GM21390 (cell line): ENCODE data around the gene FAHD2A.
"Not testable (repeated sequence)": the region's sequence is repeated elsewhere in the genome, so short reads cannot be mapped to it uniquely, and the experiment has no call there.

ENCODE experiments used
- ATAC-seq: cut with Tn5 transposase; IDR thresholded peaks from one replicate; pipeline ENCODE4 v1.9.1; 2021; ENCODE audit not compliant: unreplicated experiment

The FAHD2A gene, protein sequence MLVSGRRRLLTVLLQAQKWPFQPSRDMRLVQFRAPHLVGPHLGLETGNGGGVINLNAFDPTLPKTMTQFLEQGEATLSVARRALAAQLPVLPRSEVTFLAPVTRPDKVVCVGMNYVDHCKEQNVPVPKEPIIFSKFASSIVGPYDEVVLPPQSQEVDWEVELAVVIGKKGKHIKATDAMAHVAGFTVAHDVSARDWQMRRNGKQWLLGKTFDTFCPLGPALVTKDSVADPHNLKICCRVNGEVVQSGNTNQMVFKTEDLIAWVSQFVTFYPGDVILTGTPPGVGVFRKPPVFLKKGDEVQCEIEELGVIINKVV

DNA sequence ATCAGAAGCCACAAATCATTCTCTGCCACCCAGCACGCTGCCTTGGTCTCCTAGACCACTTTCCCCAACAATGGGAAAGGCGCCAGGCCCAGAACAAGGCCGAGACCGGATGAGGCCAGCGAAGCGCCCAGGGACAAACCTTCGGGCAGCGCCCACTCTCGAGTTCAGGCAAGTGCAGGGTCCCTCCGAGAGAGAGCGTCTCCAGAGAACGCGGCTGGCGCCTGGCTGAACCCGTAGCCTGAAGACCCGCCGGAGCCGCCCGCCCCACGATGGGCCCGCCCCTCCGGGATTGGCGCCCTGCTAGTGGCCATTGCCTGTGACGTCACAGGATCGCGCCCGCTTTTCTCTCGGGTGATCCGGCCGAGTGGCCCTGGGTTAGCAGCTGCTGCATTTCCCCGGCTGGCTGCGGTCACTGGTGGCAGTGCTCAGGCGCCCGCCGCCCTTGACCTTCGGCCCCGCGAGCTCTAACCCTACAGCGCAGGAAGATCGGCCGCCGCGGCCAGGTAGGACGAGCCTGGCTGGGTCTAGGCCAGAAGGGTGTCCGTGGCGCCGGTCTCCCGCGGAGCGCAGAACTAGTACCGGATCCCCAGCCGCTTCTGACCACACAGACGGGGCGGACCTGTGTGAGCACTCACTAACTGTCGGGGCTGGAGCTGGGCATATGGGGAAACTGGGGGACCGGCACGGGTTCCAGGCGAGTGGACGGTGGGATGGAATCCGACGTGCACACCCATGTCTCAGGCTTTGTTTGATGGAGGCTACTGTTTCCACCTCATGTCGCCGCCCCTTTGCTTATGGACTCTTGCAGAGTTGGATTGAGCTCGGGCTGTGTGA is at the start of gene FAHD2A:
Gene FAHD2A (plus strand): TSS at position 339 of the 834 bp plus-strand sequence. CDS start 2,851 bp downstream, outside the sequence.
- peak; percentile 96 for ATAC-seq

DNA sequence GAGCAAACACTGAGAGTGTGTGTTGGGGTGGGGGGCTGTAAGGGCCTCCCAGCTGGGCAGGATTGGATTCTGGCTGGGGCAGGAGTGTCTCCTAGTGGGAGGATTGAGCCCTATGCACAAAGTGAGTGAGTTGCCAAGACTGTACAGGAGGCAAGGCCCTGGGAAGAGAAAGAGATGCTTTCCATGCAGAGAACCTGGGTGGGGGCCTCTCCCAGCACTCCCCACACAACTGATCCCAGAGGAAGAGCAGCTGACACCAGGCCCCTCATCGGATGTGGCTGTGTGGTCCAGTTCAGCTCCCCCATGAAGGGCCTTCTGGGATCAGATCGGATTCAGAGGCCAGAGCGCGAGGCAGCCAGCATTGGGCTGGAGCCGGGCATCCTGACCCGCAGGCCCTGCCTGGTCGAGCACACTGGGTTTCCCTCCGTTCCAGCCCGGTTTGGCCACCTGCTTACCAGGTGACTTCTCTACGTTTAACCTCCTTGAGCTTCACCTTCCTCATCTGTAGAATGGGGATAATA is 49.4 kb upstream of the FAHD2A start:
- no peak for ATAC-seq

DNA sequence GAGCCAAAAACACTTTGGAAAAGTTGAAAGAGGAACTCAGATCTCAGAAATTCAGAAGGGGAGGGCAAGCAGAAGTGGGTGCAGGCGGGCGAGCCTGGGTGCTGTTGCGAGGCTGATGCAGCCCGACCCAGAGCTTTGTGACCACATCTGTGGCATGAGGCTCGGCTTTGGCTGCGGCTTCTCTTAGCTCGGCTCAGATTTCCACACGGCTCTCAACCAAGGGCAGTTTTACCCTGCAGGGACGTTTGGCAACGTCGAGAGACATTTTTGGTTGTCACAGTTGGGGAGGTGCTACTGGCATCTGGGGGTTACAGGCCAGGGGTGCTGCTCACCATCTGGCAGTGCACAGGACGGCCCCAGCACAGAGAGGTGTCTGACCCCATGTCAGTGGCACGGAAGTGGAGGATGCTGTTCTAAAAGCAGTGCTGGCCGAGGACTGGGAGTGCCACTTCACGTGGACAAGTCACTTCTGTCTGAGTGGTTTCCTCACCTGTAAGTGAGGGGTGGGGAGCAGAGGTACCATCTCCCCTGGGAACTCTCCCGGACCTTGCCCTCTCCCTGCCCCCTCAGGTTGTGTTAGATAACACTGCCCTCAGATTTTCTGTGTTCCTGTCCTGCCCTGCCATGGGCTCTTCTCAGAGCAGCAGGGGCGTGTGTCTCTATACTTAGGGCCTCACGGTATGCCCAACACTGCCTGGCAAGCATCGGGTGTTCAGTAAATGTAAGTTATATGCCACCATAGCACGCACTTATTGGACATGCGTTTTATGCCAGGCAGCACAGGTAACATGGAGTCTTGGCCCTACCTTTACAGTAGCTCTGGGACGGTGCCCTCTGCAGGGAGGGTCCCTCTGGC is 48.7 kb upstream of the FAHD2A start:
- no peak for ATAC-seq

DNA sequence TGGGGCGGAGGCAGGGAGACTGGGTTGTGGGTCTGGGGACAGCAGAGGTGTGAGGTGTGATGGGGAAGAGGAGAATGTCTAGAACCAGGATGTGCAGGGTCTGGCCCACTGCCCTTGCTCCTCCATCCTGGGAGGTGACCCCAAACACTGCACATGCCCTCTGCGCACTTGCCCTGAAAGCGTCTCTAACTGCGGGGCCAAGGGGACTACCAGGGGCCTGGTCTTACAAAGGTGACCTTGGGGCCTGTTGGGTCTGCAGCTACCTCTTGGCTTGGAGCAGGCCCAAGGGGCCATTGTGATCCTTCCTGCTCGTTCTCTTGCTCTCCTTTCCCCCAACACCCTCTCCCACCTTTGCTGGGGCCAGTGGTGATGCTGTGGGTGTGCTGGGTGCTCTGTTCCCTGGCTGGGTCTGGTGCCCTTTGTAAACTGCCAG is 48.0 kb upstream of the FAHD2A start:
- ATAC-seq = no peak

DNA sequence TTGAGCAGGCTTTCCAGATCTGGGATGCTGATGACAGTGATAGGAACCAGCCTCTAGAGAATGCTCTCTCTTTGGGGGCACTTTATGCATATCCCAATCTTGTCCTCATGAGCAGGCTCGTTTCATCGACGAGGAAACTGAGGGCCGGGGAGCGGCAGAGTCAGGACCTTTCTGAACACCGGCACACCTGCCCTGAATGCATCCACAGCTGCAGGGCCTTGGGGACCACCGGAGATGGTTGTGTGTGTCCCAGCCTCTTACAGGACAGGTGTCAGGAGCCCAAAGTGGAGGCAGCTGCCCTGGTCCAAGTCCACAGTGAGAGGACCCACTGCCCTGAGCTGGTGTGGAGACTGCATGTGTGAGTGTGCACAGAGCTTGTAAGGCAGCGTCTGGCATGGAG is 47.6 kb upstream of the FAHD2A start:
- no peak for ATAC-seq

DNA sequence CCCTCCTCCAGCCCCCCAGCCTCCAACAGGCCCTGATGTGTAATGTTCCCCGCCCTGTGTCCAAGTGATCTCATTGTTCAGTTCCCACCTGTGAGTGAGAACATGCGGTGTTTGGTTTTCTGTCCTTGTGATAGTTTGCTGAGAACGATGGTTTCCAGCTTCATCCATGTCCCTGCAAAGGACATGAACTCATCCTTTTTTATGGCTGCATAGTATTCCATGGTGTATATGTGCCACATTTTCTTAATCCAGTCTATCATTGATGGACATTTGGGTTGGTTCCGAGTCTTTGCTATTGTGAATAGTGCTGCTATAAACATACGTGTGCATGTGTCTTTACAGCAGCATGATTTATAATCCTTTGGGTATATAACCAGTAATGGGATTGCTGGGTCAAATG is 47.0 kb upstream of the FAHD2A start:
- ATAC-seq = not testable (repeated sequence)

DNA sequence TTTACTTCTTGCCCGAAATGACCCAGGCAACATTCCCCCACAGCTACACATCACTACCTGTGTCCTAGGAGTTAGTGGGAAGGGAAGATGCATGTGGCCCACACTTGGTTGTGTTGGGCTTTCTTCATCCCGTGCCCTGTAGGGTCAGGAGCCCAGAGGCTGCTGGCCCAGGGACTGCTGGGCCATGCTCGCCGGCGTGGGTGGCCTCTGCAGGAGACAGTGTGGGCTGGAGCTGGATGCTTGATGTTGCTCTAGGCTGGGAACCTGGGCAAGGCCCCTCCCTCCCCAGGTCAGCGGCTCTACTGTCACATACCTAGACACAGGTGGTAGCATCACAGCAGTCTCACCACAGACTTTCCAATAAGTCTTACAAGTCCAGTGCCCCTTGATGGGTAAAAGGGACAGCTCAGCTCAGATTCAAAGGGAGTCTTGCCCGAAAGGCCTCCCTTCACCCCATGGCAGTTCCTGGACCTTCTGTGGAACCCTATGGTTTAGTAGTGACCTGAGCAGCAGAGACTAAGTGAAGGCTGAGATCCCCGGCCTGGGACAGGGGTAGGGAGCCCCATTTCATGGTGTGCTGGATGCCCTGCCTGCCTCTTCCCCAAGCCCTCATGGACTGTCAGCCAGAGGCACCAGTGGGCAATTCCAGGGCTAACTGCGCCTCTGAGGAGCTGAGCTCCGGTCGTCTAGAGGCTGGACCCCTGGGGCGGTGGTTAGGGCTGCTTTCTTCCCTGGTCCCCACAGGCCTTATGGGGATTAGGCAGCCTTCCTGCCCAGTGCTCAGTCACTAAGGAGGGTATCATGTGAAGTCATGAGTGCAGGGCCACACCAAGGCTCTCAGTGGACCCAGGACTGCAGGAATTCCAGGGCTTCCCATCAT is 45.4 kb upstream of the FAHD2A start:
- ATAC-seq = no peak

DNA sequence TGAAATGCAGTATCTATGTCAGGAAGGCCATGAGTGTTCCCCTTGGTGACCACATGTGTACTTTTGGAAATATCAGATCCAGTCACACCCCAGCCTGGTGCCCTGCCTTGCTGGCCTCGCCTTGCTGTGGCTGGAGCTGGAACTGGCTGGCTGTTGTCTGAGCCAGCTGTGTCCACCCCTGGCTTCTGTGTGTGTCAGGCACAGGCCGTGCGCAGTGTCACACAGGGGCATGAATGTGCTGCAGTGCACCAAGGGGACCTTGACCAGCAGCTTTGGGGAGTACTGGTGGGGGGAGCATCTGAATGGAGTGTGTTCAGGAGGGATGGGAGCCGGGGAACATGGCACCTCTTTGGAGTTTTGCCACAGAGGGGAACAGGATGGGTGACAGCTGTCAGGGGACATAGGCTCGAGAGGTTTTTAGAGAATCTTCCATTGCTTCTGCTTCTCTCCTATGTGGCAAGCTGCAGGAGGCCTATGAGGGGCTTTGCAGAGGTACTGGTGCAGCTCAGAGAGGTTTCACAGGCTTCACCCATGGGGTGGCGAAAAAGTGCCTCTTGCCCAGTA is 44.7 kb upstream of the FAHD2A start:
- ATAC-seq = no peak

DNA sequence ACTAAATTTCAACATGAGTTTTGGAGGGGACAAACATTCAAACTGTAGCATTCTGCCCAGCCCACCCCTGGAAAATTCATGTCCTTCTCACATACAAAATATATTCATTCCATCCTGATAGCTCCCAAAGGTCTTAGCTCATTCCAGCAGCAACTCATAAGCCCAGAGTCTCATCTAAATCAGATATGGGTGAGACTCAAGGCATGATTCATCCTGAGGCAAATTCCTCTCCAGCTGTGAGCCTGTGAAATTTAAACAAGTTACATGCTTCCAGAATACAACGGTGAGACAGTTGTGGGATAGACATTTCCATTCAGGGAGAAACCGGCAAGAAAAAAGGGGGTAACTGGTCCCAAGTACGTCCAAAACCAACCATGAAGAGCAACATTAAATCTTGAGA is 43.5 kb upstream of the FAHD2A start:
- no peak for ATAC-seq

DNA sequence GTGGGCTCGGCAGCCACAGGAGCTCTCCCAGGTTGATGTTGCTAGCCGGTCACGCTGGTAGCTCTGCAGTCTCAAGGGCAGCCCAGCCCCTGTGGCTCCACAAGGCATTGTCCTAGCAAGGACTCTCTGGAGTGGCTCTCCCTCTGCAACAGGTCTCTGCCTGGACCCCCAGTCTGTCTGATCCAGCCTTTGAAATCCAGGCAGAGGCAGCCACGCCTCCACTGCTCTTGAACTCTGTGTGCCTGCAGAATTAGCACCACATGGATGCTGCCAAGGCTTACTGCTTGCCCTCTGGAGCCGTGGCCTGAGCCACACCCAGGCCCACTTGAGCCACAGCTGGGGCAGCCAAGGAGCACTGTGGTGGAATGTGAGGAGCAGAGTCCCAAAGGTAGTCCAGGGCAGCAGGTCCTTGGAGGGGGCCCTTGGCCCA is 43.0 kb upstream of the FAHD2A start:
- ATAC-seq = no peak

DNA sequence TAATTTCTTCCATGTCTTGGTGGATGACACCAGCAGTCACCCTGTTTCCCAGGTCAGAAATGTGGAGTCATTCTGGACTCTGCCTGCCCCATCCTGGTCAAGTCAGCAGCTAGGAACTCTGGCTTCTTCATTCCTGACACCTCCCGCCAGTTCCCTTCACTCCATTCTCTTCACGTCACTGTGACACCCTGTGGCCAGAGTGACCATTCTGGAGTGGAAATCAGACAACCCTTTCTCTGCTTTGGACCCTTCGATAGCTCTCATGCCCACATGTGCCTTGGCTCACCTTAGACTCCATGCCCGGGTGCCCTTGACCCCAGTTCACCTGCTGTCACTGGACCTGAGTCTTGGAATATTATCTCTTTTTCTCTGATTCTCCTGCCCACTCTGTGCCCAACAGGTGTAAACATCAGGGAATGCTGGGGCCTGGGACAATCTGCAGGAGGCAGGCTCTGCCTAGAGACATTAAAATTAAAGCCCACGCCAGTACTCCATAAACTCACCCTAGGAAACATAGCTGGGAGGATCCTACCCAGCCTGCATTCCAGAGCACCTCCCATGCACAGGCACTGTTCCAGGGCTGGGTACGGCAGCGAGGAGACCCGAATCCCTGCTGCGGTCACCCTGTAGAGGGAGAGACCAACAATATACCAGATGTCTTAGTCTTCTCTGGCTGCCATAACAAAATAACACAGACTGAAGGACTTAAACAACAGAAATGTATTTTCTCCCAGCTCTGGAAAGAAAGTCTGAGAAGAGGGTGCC is 41.1 kb upstream of the FAHD2A start:
- ATAC-seq = no peak

DNA sequence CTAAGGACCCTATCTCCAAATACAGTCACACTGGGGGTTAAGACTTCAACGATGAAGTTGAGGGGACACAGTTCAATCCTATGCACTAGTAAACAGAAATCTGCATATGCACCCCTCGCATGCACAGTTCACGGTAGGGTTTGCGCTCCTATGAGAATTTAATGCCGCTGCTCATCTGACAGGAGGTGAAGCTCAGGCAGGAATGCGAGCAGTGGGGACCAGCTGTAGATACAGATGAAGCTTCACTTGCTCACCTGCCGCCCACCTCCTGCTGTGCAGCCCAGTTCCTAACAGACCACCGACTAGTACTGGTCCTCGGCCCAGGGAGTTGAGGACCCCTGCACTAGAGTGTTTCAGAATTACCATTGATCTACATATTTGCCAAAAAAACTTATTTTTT is 40.0 kb upstream of the FAHD2A start:
- no peak for ATAC-seq

DNA sequence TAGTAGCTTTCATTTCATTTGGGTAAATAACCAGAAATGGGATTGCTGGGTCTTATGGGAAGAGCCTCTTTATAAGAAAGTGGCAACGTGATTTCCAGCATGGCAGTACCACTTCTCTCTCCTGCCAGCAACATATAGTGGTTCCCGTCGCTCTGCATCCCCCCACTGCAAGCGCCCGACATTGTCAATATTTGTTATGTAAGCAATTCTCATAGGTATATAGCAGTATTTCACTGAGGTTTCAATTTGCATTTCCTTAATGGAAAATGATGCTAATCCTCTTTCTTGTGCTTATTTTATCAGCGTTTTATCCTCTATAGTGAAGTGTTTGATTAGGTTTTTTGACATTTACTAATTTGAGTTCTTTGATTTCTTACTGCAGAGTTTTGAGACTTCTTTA is 36.0 kb upstream of the FAHD2A start:
- ATAC-seq = no peak

DNA sequence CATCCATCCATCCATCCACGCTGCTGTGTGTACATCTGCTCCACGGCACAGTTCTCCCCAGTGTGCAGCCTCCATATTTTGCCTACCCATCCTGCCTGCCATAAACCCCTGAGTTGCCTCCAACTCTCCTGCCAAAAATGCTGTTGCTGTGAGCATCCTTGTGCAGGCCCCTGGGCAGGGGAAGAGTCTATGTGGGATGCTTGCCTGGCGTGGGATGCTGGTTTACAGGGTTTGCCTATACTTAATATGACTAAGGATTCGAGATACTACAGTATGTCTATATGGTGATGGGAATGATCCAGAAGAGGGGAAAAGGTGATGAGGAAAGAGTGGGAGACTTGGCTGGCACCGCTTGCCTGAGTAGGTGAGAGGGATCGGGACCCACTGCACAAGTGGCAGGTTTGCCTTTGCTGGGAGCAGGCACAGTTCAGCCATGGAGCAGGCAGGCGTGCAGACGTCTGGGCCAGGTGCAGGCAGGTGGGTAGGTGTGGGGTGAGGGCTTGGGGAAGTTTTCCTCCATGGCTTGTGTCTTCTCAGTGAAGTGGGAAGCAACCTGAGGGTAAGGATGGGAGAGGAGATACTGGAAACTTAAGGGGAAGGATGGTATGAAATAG is 30.2 kb upstream of the FAHD2A start:
- no peak for ATAC-seq

DNA sequence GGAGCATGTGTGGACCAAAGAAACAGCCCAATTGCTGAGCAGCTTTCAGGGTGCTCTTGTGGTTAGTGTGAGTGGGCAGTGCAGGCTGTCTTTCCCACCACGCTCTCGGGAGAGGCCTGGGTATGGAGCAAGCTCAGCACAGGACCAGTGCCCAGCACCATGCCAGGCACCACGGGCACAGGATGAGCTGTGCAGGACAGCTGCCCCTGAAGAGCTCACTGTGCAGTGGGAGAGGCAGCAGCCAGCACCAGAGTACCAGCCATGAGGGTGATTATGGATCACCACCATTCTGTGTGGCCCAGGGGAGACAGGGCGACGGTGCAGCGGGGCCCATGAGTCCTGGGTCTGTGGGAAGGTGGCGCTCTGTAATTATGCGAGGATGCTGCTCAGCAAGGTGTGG is 29.7 kb upstream of the FAHD2A start:
- no peak for ATAC-seq

DNA sequence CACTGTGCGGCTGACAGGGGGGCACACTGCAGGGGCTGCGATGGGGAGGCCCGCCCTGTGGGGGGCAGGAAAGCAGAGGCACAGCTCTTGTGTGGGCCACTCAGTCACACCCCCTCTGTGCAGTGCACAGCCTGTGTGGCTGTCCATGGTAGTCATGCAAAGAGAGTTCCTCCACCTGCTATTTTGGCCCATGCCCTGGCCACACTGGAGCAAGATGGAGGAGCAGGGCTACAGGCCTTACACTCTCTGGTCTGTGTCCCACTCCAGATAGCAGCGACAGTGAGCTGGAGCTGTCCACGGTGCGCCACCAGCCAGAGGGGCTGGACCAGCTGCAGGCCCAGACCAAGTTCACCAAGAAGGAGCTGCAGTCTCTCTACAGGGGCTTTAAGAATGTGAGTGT is 28.5 kb upstream of the FAHD2A start:
- ATAC-seq = no peak

DNA sequence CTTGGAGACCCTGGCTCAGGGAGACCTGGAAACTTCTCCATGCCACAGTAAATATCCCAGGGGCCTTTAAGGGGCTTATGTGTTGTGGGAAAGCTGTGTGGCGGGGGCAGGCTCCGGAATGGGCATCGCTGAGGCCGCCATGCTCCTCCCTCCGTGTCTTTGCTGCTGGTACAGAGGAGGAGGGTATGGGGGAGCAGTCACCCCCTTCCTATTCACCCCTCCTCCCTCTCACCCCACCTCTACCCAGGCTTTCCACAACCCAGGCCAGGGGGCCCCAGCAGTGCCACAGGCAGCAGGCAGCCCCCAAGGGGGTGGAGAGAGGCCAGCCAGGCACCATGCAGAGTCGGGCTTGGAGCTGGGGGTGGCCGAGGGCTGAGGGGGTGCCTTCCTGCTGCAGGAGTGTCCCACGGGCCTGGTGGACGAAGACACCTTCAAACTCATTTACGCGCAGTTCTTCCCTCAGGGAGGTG is 28.0 kb upstream of the FAHD2A start:
- no peak for ATAC-seq

DNA sequence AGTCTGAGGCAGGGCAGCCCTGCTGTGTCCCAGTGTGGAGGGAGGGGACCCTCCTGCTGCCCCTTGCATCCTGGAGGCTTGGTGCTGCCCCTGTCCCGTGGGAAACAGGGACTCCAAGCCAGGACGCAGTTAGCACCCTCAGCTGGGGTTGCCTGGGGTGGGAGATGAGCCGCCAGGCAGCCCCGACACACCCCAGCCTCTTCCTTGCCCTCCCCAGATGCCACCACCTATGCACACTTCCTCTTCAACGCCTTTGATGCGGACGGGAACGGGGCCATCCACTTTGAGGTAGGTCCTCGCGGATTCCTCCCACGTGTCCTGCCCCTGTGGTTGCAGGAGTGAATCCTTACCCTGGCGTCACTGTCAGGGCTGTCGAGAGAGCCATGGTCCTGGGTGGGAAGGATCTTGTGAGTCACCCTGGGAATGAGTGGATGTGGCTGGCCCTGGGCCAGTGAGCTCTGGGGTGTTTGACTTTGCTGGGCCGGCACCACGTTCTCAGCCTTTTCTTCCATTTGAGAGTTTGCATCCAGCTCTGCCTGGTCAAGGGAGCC is 27.5 kb upstream of the FAHD2A start:
- no peak for ATAC-seq
